ENCODE measurements around the gene SNCB.
A peak's percentile ranks its signal among the peaks of the same experiment; 100 is the strongest.

SNCB gene

DNA sequence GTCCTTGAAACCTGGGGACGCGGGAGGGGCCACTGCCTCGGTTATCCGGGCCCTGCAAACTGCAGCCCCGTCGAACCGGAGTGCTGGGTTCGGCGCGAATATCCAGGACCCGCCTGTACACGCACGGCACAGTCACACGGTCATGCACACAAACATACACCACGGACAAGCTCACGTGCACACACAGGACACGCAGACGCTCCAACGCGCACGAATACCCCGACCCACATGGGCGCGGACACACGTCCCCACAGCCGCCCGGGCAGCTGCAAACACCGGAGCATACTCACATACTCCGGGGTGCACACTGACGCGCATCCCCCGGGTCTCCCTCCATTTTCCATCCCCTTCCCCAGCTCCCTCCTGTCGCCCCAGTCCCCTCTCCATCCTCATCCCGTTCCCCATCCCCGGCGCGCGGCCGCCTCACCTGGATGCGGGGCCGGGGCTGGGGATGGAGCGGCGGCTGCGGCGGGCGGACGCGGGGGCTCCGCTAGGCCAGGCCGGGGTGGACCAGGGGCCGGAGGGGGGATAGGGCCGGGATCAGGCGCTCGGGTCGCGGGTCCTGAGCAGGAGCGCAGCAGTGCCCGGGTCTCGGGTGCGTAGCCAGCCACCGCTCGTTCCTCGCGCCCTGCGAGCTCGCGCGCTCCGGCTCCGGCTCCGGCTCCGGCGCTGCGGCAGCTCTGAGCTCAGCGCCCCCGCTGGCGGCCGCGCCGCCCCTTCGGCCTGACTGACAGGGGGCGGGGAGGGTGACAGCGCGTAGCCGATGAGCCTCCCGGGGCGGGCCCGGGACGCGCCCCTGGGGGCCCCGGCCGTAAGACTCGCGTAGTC is at the start of gene SNCB, which contains the start of gene EIF4E1B:
Gene SNCB (minus strand): TSS at position 682 of the 828 bp plus-strand sequence. CDS start 880 bp downstream, outside the sequence.
Gene EIF4E1B (plus strand): TSS at position 823 of the 828 bp plus-strand sequence. CDS start 12,113 bp downstream, outside the sequence.
- peak; percentile 47 for DNase-seq

DNA sequence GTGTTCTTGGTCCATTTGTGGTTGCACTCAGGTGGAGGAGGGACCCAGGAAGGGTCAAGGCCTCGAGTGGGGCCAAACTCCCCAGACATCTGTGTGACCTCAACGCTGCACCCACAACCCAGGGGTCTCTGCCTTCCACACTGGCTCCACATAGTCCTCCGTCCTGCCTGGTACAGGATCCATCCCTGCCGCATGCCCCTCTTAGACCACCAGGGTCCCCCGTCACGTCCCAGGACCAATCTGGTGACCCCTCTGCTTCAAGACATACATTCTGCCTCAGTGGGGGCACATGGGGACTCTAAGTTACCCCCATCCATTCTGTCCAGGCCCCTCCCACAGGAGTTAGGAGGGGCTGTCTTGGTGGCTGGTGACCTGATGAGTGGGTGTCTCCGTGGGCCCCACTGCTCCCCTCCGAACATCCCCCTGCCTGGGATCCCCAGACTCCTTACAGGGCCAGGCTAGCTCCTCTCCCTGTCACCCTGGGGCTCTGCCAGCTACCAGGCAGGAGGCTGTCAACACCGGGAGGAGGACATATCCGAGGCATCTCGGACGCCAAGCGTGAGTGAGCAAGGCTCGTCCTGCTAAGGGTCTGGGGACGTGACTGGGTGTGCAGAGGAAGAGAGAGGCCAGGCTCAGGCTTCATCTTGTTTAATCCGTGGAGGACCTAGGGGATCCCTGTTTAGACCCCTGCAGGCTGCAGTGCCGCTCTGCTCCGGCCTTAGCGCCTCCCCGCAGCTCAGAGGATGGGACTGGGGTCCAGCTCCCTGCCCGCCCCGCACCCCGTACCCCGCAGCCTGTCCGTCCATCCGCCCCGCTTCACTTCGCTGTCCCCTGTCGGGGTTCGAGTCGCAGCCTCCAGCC is 49.3 kb upstream of the SNCB start:
- DNase-seq, result no peak

DNA sequence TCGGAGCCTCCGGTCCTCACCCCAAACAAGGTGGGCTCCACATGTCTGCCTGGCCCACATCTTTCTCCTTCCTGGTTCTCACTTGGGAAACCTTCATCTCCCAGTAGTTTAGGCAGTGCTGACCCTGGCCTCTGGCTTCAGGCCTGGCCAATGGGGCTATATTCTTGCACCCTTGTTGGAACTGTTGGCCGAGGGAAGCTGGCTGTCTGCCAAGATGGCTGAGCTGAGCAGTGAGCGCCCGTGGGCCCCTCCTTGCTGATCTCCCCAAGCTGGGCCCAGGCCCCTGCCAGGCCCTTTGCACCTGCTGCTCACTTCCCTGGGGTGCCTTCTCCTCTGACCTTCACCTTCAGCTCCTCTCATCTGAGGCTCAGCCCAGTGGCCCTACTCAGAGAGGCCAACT is 48.2 kb upstream of the SNCB start:
- DNase-seq, result no peak

DNA sequence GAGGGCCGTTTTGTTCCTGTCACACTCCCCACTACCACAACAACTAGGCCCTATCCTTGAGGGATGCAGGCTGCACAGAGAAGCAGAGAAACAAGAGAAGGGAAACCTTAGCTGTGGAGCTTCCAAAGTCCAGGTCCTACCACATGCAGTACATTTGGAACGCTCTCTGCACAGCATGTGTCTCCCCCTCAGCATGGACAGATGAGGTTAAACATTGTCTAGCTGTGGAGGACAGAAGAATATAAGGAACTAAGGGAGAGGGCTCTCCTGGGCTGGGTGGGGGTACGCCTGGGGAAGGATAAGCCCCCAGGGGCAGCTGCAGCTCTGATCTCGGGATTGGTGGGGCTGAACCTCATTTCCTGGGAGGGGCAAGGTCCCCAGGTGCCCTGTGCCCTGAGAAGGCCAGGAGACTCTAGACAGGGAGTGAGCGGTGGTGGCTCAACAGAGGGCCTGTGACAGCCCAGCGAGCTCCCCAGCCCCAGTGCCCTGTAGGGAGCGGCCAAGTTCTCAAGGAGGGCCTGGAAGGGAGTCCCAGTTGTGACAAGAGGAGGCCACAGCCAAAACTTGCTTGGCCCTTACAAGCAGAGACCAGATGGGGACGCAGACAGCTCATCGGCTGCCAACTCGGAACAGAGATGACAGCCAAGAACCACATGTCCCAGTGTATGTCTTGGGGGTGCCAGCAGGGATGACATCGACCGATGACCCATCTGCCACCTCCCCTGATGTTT is 47.0 kb upstream of the SNCB start:
- no peak for DNase-seq

DNA sequence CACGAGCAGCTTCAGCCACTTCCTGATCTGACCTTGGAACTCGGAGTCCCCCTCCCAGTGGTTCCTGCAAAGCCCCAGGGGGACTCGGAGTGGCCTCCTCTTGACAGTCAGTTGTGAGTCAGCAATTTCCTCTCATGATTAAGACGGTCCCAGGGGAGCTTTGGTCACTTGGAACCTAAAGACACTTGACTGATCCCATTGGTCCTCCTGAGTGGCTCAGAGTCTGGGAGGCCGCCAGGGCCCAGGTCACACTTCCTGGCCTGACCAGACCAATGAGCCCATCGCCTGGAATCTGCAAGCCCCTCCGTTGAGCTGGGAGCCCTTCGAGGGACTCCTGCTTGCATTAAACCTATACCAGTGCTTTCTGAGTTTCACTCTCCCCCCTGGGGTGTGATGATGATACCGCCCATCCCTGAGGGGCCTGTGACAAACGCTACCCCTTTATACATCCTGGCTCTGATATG is 46.1 kb upstream of the SNCB start:
- DNase-seq, result no peak

DNA sequence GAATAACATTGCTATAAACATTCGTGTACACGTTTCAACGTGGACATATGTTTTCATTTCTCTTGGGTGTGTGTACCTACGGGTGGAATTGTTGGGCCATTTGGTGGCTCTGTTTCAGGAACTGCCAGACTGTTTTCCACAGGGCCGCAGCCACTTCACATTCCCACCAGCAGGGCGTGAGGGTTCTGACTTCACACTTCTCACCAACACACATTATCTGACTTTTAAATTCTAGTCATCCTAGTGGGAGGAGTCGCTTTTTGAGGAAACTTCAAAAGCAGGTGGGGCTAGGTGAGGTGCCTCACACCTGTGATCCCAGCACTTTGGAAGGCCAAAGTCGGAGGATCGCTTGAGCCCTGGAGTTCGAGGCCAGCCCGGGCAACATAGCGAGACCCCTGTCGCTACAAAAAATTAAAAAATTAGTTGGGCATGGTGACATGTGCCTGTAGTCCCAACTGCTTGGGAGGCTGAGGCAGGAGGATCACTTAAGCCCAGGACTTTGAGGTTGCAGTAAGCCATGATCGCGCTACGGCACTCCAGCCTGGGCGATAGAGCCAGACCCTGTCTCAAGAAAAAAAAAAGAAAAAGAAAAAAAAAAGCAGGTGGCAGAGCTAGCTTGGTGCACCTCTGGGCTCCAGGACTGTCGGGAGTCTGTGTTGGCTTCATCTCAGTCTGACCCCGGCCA is 45.5 kb upstream of the SNCB start:
- DNase-seq, result no peak

DNA sequence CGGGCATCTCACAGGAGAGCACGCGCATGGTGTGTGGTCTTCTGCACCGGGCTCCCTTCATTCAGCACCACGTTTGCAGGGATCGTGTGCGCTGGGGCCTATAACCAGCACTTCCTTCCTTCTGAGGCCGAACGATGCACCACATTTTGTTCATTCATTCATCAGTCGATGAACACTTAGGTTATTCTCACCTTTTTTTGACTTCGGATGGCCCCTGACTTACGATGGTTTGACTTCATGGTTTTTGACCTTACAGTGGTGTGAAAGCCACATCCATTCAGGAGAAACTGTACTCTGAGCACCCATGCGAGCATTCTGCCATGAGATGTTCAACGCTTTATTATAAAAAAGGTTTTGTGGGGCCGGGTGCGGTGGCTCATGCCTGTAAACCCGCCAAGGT is 44.5 kb upstream of the SNCB start:
- DNase-seq, result no peak

DNA sequence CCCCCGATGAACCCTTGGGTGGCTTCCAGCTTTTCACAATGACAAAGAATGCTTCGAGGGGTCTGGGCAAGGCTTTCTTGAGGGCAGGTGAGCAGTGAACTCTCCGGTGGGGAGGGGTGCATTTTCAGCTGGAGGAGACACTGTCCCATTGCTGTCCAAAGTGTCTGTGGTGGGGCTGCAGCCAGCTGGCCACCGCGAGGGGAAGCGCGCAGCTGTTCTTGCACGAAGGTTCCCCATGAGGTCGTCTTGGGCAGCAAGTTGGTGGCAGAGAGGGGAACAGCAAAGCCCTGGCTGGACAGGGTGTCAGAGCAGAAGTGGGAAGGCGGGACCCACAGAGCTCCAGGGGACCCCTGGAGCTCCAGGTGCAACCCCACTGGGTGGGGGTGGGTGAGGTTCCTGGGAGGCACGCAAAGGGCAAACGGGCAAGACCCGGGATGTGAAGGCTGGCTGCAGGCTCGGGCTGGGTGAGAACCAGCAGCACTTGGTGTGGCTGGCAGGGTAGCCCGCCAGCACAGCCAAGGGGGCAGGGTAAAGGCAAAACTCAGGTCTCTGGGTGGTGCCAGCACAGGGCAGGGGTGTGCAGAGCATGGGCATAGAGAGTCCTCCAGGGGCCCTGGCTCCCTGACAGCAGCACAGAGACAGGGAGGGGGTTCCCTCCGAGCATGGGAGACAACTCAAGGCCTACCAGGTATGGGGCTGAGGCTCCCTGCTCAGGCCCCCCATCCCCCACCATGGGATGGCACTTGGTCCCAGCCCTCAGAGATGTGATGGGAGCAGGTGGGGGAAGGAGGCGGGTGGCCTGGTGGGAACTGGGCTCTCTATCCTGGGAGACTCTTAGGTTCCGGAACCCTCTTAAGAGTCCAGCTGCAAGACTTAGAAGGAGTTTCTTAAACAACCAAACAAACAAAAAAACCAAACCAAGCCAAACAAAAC is 43.6 kb upstream of the SNCB start:
- no peak for DNase-seq

DNA sequence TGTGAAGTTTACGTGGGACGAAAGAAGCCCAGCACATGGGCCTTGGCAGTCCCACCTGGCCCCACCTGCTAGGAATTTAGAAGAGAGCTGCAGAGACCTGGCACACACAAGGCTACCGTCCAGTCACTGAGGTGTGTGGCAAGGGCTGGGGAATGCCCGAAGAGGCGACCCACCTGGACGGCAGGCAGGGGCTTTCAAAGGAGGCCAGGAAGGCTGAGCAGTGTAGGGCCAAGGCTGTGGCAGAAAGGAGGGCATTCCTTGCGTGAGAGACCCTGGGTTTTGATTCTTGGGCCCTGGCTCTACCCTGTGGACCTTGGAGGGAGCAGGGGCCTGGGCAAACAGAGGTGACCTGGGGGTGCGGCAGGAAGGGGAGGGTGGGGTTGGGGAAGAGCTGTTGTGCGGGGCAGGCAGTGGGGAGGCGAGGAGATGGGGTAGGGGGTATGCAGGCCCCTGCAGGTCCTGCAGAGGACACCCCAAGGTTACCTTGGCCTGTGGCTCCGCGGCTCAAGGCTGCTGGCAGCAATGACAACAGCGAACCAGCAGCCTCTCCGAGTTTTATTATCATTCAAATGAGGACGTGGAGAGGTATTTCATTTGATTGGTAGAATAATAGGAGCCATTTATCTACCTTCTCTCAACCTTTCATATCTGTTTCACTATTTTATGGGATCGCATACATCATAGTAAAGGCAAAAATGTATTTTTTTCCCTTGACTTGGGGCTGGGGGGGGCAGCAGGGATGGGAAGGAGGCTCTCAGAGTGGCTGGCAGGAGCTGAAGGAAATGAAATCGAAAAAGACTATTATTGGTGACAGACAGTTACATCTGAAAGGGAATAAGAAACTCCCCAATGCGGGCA is 41.8 kb upstream of the SNCB start:
- no peak for DNase-seq

DNA sequence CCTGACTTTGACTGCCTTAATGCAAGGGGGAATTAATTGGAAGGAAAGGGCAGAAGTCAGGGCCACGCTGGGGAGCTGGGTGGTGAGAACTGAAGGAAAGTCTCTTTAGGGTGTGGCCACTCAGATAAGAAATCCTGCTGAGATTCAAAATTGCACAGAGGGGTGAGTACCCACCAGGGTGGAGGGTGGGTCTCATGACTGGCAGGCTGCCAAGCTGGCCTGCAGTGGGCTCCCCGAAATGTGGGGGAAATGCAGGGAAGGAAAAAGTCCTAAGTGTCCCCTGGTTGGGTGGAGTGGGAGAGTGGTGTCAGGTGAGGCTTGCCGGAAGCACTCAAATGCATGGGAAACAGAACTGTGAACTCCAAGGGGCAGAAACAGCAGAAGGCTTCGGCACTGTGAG is 41.1 kb upstream of the SNCB start:
- DNase-seq, result no peak

DNA sequence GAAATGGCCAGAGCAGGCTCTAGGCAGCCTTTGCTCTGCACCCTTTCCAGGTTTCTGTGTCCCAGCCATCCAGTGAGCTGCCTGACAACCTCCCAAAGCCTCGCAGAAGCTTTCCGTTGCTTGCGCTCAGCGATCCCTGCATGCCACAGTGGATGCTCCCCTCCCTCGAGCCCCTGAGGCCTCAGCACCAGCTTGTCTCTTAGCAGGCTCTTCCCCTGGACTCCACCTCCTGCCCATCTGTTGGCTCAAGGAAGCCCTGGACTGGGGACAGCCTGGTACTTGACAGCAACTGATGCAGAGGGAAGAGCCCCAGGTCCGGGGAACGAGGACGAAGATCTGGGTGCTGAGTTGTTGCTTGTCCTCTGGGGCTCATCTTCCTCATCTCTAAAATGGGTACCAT is 40.1 kb upstream of the SNCB start:
- DNase-seq, result no peak

DNA sequence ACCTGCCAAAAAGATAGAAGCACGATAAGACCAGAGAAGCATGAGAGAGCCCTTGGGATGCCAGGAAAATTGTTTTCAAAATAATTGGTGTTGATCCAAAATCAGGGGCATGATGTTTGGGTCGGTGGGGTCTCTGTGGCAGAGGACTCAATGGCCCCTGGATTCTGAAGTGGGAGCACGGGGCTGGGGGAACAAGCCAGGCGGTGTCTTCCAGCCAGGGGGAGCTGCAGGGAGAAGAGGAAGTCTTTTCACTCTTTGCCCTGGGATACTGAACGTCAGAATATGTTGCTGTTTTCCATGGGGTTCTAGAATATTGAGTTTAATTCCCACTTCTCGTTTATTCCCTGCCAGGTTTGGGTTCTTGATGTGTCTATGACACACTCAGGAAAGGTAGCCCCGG is 37.3 kb upstream of the SNCB start:
- no peak for DNase-seq

DNA sequence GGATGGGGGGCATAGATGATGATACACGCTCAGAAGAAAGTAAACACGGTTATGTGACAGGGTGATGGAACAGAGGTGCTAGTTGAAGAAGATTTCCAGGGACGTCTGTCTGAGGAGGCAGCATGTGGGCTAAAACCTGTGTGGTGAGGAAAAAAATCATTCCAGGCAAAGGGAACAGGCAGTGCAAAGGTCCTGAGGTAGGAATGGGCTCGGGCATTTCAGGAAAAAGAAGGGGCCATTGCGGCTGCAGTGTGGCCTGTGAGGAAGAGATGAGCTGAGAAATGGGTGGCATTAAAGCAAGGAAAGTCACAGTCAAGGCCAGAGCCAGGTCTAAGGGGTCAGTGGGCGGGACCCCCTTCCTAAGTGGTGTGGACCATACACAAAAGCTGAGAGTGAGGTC is 35.2 kb upstream of the SNCB start:
- DNase-seq, result no peak

DNA sequence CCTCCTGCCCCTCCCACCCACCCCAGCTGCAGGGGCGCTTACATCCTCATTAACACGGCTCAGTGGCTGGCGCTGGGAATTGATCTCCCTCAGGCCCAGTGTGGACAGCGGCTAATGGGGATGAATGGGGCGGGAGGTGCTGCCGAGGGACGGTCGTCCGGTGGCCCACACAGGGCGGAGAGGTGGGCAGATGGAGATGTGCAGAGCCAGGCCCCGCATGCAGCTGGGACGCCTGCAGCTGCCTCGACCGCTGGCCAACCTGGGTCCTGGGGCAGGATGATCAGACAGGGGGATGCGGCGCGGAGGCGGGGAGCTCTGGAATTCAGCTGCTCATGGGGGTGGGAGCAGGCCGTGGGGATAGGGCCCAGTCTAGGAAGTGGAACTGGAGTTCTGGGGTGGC is 34.6 kb upstream of the SNCB start:
- DNase-seq, result no peak

DNA sequence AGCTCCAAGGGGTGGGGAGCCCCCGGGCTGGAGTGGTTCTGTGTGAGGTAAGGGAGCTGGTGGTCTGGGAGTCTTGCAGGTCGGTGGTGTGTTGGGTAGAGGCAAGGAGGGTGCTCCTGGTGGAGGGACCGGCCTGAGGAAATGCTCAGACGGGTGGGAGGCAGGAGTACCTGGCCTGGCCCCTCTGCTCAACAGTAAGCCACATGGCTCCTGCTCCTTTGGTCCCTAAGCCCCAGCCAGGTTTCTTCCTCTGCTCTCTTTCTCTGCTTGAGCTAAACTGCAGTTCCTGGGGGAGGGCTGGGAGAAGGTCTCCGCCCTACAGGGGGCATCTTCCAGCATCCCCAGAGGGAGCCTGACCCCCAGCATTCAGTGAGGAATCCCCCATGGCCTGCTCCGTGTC is 34.1 kb upstream of the SNCB start:
- no peak for DNase-seq

DNA sequence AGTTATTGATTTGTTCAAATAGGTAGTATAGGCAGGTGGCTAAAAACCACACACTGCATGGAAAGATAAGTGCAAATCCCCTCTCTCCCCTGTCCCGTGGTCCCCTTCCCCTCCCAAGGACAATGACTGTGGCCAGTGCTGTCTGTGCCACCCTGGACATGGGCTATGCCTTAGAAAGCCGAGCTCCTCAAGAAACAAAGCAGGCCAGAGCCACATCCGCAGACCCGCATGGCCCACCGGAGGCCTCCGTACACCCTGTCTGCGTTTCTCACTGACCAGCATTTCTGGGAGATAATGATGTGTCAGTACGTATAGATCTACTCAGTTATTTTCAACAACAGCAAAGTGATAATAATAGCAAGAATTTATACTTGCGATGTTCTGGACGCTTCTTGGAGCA is 33.2 kb upstream of the SNCB start:
- no peak for DNase-seq

DNA sequence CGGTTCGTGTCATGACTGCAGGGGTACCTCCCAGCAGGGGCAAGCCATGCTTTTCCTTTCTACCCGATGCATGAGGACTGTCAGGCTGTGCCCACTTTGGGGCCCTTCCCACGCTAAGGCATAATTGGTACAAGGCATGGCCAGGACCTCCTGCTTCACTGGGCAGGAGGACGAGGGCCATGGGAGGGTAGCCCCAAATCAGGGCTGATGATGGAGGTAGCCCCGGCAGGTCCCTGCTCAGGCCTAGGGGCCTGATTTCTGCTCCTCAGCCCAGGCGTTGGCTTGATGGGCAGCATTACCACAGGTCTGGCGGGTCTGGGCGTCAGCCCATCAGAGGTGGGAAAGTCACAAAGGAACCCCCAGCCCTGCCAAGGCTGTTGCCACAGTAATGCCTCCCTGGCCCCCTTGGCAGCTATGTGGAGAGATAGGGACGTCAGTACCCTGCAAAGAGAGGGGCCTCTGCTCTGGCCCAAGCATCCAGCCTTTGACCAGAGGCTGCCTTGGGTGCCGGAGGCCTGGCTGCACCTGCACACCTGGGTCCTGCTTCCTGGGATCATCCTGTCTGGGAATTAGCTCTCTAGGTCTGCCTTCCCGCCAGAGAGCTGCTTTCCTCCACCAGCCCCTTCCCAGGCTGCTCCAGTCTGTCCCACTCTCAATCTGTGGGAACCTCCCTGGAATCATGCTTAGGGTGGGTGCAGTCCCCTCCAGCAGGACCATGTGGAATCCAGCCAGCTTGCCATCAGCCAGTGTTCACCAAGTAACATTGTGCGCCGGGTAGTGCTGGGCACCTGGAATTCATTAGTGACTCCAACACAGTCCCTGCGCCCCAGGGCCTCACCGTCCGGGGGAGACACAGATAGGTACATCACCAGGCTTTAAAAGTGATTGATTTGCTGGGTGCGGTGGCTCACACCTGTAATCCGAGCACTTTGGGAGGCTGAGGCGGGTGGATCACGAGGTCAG is 32.3 kb upstream of the SNCB start:
- DNase-seq, result no peak

DNA sequence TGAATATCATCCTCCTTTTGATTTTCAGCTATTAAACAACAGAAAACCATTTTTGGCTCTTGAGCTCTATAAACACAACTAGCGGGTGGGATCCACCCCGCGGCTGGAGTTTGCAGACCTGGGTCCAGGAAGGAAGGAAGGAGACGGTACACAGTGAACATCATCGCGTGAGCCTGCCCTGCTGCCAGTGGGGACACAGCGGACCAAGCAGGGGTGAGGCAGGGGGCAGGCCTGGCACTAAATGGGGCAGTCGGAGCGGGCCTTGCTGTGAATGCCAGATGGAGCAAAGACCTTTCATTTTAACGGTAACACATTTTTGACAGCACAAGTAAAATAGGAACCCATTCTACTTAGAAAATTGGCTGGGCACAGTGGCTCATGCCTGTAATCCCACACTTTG is 31.3 kb upstream of the SNCB start:
- no peak for DNase-seq
